ENCODE measurements around the gene SIRT4.
"Not testable (repeated sequence)": the region's sequence is repeated elsewhere in the genome, so short reads cannot be mapped to it uniquely, and the experiment has no call there.

DNA sequence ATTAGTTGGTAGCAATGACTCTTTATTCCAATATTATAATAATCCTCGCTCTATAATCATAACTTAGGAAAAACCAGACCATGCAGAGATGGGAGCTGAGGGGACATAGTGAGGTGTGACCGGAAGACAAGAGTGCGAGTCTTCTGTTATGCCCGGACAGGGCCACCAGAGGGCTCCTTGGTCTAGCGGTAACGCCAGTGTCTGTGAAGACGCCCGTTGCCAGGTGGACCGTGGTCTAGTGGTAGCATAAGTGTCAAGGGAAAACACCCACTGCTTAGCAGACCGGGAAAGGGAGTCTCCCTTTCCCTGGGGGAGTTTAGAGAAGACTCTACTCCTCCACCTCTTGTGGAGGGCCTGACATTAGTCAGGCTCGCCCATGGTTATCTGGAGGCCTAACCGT, 33.3 kb downstream of the SIRT4 start:
- TF ChIP-seq, protein P1, sequence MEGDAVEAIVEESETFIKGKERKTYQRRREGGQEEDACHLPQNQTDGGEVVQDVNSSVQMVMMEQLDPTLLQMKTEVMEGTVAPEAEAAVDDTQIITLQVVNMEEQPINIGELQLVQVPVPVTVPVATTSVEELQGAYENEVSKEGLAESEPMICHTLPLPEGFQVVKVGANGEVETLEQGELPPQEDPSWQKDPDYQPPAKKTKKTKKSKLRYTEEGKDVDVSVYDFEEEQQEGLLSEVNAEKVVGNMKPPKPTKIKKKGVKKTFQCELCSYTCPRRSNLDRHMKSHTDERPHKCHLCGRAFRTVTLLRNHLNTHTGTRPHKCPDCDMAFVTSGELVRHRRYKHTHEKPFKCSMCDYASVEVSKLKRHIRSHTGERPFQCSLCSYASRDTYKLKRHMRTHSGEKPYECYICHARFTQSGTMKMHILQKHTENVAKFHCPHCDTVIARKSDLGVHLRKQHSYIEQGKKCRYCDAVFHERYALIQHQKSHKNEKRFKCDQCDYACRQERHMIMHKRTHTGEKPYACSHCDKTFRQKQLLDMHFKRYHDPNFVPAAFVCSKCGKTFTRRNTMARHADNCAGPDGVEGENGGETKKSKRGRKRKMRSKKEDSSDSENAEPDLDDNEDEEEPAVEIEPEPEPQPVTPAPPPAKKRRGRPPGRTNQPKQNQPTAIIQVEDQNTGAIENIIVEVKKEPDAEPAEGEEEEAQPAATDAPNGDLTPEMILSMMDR (conservative IDR thresholded peaks at IDR 0.05; ENCODE audit: low read depth, low read length): peak; percentile 59
- not testable (repeated sequence) for TF ChIP-seq EZH2 (IDR thresholded peaks at IDR 0.05; ENCODE audit: borderline replicate concordance, low read depth, low read length, poor library complexity, severe bottlenecking)

Measured in A673 (cell line).